ENCODE measurements around the gene GRAMD2A. TPM values are rescaled to one million over a fixed set of nuclear protein-coding genes. Genes with fewer than 3 reads are reported as not detected.
"Not testable (repeated sequence)": the region's sequence is repeated elsewhere in the genome, so short reads cannot be mapped to it uniquely, and the experiment has no call there.

GRAMD2A gene
- total and polyA plus RNA-seq, 8 donors = 6.2 to 36.1 (median 8.9) TPM

GRCh38 chr15:72173864-72174550 lies 23.6 kb downstream of the GRAMD2A start:
- TF ChIP-seq CTCF (IDR thresholded peaks at IDR 0.05) = no peak
- Histone ChIP-seq H3K4me3 (no peak overlapping the region), H3K27me3 (no peaks in the 10 kb centered on the region), H3K36me3 (no peaks in the 10 kb centered on the region), H3K27ac (no peak overlapping the region), H3K4me1 (no peaks in the 10 kb centered on the region), H3K9me3 (no peaks in the 10 kb centered on the region)
- intact Hi-C loops (cut with DNase I) = no loop called here
- no peak for ATAC-seq
- DNase-seq = no peak

- DNase-seq (no peak), ATAC-seq (no peak)
- H3K27me3 ChIP-seq = no peaks in the 10 kb centered on the region
- H3K27ac ChIP-seq = no peak overlapping the region
- H3K4me1 ChIP-seq = peaks cover 2 to 3% of the 10 kb centered on the region in 2 donors
- H3K36me3 ChIP-seq = no peaks in the 10 kb centered on the region
- no peak for TF ChIP-seq CTCF (IDR thresholded peaks at IDR 0.05)
- H3K9me3 ChIP-seq = no peaks in the 10 kb centered on the region
- intact Hi-C loops (cut with DNase I) = no loop called here
- H3K4me3 ChIP-seq = no peak overlapping the region
Observed at GRCh38 chr15:72173401-72173800, 24.2 kb downstream of the GRAMD2A start.

GRCh38 chr15:72172796-72173195 lies 24.8 kb downstream of the GRAMD2A start:
- Histone ChIP-seq H3K36me3 (no peaks in the 10 kb centered on the region), H3K27ac (no peak overlapping the region), H3K27me3 (no peaks in the 10 kb centered on the region), H3K4me1 (peaks cover 6 to 8% of the 10 kb centered on the region in 2 donors), H3K9me3 (no peaks in the 10 kb centered on the region), H3K4me3 (no peak overlapping the region)
- TF ChIP-seq CTCF (IDR thresholded peaks at IDR 0.05) = no peak
- DNase-seq = no peak
- intact Hi-C loops (cut with DNase I) = no loop called here
- no peak for ATAC-seq

- intact Hi-C loops (cut with DNase I) = not testable (repeated sequence)
Observed at GRCh38 chr15:72171978-72172377, 25.6 kb downstream of the GRAMD2A start.

GRCh38 chr15:72170691-72171090 lies 26.9 kb downstream of the GRAMD2A start:
- no peak for ATAC-seq

More at GRCh38 chr15:72171978-72172377, 25.6 kb downstream of the GRAMD2A start:
- not testable (repeated sequence) for H3K27ac ChIP-seq, H3K9me3 ChIP-seq, H3K27me3 ChIP-seq, ATAC-seq, H3K4me1 ChIP-seq, H3K4me3 ChIP-seq, H3K36me3 ChIP-seq, DNase-seq

More at GRCh38 chr15:72170691-72171090, 26.9 kb downstream of the GRAMD2A start:
- Histone ChIP-seq H3K9me3 (no peaks in the 10 kb centered on the region), H3K36me3 (no peaks in the 10 kb centered on the region), H3K27me3 (no peaks in the 10 kb centered on the region), H3K4me1 (peaks cover 8% of the 10 kb centered on the region in 2 donors), H3K4me3 (no peak overlapping the region), H3K27ac (no peak overlapping the region)
- no peak for DNase-seq
- no peak for TF ChIP-seq CTCF (IDR thresholded peaks at IDR 0.05)
- intact Hi-C loops (cut with DNase I) = no loop called here
